Liver (tissue), 9 donors: ENCODE results near the gene XYLT1. TPM values are rescaled to one million over a fixed set of nuclear protein-coding genes. Genes with fewer than 3 reads are reported as not detected.

Experiments used
- DNase-seq: peaks from one replicate; pipeline ENCODE4 v3.0.0-alpha.2; 2017; ENCODE audit warnings: low spot score
- H3K27ac ChIP-seq, 2 donors: one replicate each; pipeline ENCODE4 v1.7.0; 2013; ENCODE audit warnings: inconsistent platforms in 2 of 2, low read length in 2 of 2, control low read depth in 1 of 2, low read depth in 1 of 2, mild to moderate bottlenecking in 1 of 2
- H3K27me3 ChIP-seq, 4 donors: one replicate each; pipeline versions ENCODE4 v1.6.1 to v1.7.0; 2013; ENCODE audit warnings: low read length in 3 of 4, inconsistent platforms in 1 of 4, mild to moderate bottlenecking in 1 of 4, moderate library complexity in 1 of 4; ENCODE audit not compliant: control insufficient read depth in 4 of 4, insufficient read depth in 4 of 4
- H3K36me3 ChIP-seq, 4 donors: one replicate each; pipeline versions ENCODE4 v1.6.1 to v1.7.0; 2013; ENCODE audit warnings: low read length in 3 of 4, mild to moderate bottlenecking in 3 of 4, low read depth in 1 of 4, moderate library complexity in 1 of 4; ENCODE audit not compliant: control insufficient read depth in 4 of 4, insufficient read depth in 3 of 4
- H3K4me1 ChIP-seq, 4 donors: one replicate each; pipeline versions ENCODE4 v1.6.1 to v1.7.0; 2013; ENCODE audit warnings: low read length in 3 of 4, mild to moderate bottlenecking in 3 of 4, moderate library complexity in 1 of 4; ENCODE audit not compliant: control insufficient read depth in 4 of 4, insufficient read depth in 4 of 4
- H3K4me3 ChIP-seq, 3 donors: one replicate each; pipeline versions ENCODE4 v1.6.1 to v1.7.0; 2013; ENCODE audit warnings: low read length in 3 of 3, control low read depth in 1 of 3, low read depth in 1 of 3, mild to moderate bottlenecking in 1 of 3
- H3K9ac ChIP-seq, 2 donors: one replicate each; pipeline ENCODE4 v1.7.0; 2013; ENCODE audit warnings: low read length in 2 of 2, mild to moderate bottlenecking in 2 of 2, moderate library complexity in 2 of 2, control low read depth in 1 of 2, low read depth in 1 of 2
- H3K9me3 ChIP-seq, 4 donors: one replicate each; pipeline versions ENCODE4 v1.6.1 to v1.7.0; 2013; ENCODE audit warnings: low read length in 3 of 4; ENCODE audit not compliant: control insufficient read depth in 4 of 4
- ATF3 ChIP-seq: IDR thresholded peaks from 2 replicates; pipeline ENCODE4 v1.6.1; 2016; ENCODE audit warnings: antibody characterized with exemption
- CTCF ChIP-seq: fragments of 150-350 bp; IDR thresholded peaks from 2 replicates; pipeline ENCODE4 v1.5.1; 2017; ENCODE audit warnings: improper control_type of control experiment, low read depth, low read length; ENCODE audit not compliant: missing input control
- EGR1 ChIP-seq, 2 donors: IDR thresholded peaks; 2 replicates each; pipeline ENCODE4 v1.6.1; 2016 to 2018; ENCODE audit warnings: antibody characterized with exemption in 2 of 2, low read depth in 2 of 2
- FOXA1 ChIP-seq: IDR thresholded peaks from 2 replicates; pipeline ENCODE4 v1.6.1; 2016; ENCODE audit warnings: antibody characterized with exemption
- FOXA2 ChIP-seq: IDR thresholded peaks from 2 replicates; pipeline ENCODE4 v1.6.1; 2016; ENCODE audit warnings: antibody characterized with exemption
- GABPA ChIP-seq, 2 donors: IDR thresholded peaks in 1 of 2; conservative IDR thresholded peaks in 1 of 2; 2 replicates each; pipeline ENCODE4 v1.6.1; 2016; ENCODE audit warnings: antibody characterized with exemption in 2 of 2, mild to moderate bottlenecking in 1 of 2, moderate library complexity in 1 of 2
- HNF4A ChIP-seq, 2 donors: conservative IDR thresholded peaks; 2 replicates each; pipeline ENCODE4 v1.6.1; 2016; ENCODE audit warnings: antibody characterized with exemption in 2 of 2, mild to moderate bottlenecking in 2 of 2
- HNF4G ChIP-seq: IDR thresholded peaks from 2 replicates; pipeline ENCODE4 v1.6.1; 2016; ENCODE audit warnings: antibody characterized with exemption
- JUND ChIP-seq, 2 donors: IDR thresholded peaks; 2 replicates each; pipeline ENCODE4 v1.6.1; 2016; ENCODE audit warnings: antibody characterized with exemption in 2 of 2
- MAX ChIP-seq: IDR thresholded peaks from 2 replicates; pipeline ENCODE4 v1.6.1; 2016; ENCODE audit warnings: antibody characterized with exemption
- NR2F2 ChIP-seq: IDR thresholded peaks from 2 replicates; pipeline ENCODE4 v1.6.1; 2016; ENCODE audit warnings: antibody characterized with exemption
- RAD21 ChIP-seq, 2 donors: IDR thresholded peaks; 2 replicates each; pipeline ENCODE4 v1.6.1; 2016; ENCODE audit warnings: antibody characterized with exemption in 2 of 2, mild to moderate bottlenecking in 2 of 2
- REST ChIP-seq: IDR thresholded peaks from 2 replicates; pipeline ENCODE4 v1.6.1; 2016; ENCODE audit warnings: antibody characterized with exemption, mild to moderate bottlenecking
- RXRA ChIP-seq, 2 donors: IDR thresholded peaks; 2 replicates each; pipeline ENCODE4 v1.6.1; 2017 to 2018; ENCODE audit warnings: antibody characterized with exemption in 2 of 2, mild to moderate bottlenecking in 1 of 2
- SP1 ChIP-seq: IDR thresholded peaks from 2 replicates; pipeline ENCODE4 v1.6.1; 2018; ENCODE audit warnings: antibody characterized with exemption, mild to moderate bottlenecking
- TAF1 ChIP-seq: conservative IDR thresholded peaks from 2 replicates; pipeline ENCODE4 v1.6.1; 2016; ENCODE audit warnings: antibody characterized with exemption, mild to moderate bottlenecking
- YY1 ChIP-seq: IDR thresholded peaks from 2 replicates; pipeline ENCODE4 v1.6.1; 2016; ENCODE audit warnings: antibody characterized with exemption, mild to moderate bottlenecking
- ZBTB33 ChIP-seq: IDR thresholded peaks from 2 replicates; pipeline ENCODE4 v1.6.1; 2016; ENCODE audit warnings: antibody characterized with exemption
- WGBS: extraction: QIAGEN DNeasy Blood & Tissue Kit; methylation state at CpG from one replicate; pipeline ENCODE4 v1.1.7; 2013; 5-methylcytosine and 5-hydroxymethylcytosine counted together
- polyA plus RNA-seq, 2 donors: library from polyadenylated mRNA; stranded (reverse) in 1 of 2; unstranded in 1 of 2; fragments of 200-250 nt in 1 of 2; fragments of >200 nt in 1 of 2; fragmentation: Nextera tagmentation in 1 of 2; extraction: Ambion mirVana in 1 of 2; gene quantifications; one replicate each; pipeline versions ENCODE4 v1.2.1 to v1.2.3, GENCODE V29; 2013 to 2015
- total RNA-seq, 2 donors: library from RNA; depleted of rRNA; stranded (reverse); fragments of >200 nt; gene quantifications; one replicate each; pipeline ENCODE4 v1.2.3, GENCODE V29; 2014
- donor health status: healthy.
- donor health status: healthy.
- donor health status: healthy.
- donor health status: healthy.
- donor health status: healthy.

Gene XYLT1
- total and polyA plus RNA-seq, 4 donors = 0.25 to 2.3 (median 0.53) TPM

GRCh38 chr16:17176199-17176598, 294.6 kb downstream of the XYLT1 start:
- no peak overlapping the region for H3K4me3 ChIP-seq
- H3K36me3 ChIP-seq = no peaks in the 10 kb centered on the region
- peaks cover 0 to 26% (median 21%) of the 10 kb centered on the region in 4 donors for H3K4me1 ChIP-seq
- no peaks in the 10 kb centered on the region for H3K27me3 ChIP-seq
- TF ChIP-seq TAF1 (no peak), CTCF (no peak), GABPA (IDR thresholded peaks at IDR 0.05 in 1 of 2, conservative IDR thresholded peaks at IDR 0.05 in 1 of 2) (no peak), ATF3 (no peak)
- DNase-seq = no peak
- no peak overlapping the region for H3K27ac ChIP-seq
- 91% methylated on average over 6 of the region's 6 CpGs for WGBS
- H3K9me3 ChIP-seq = no peaks in the 10 kb centered on the region
- H3K9ac ChIP-seq = no peak overlapping the region

GRCh38 chr16:17173281-17173680, 297.5 kb downstream of the XYLT1 start:
- Histone ChIP-seq H3K27me3 (no peaks in the 10 kb centered on the region), H3K4me1 (peaks cover 0 to 34% (median 24%) of the 10 kb centered on the region in 4 donors), H3K36me3 (no peaks in the 10 kb centered on the region), H3K9ac (no peak overlapping the region), H3K9me3 (no peaks in the 10 kb centered on the region), H3K27ac (no peak overlapping the region), H3K4me3 (no peak overlapping the region)
- WGBS = 54% methylated on average over 6 of the region's 6 CpGs
- DNase-seq = no peak
- TF ChIP-seq HNF4G = peak; percentile 91
- peak; percentile 87 to 91 for TF ChIP-seq RXRA (IDR thresholded peaks at IDR 0.05)
- TF ChIP-seq HNF4A (conservative IDR thresholded peaks at IDR 0.05) = peak; percentile 95
- no peak for TF ChIP-seq TAF1
- TF ChIP-seq CTCF = no peak
- TF ChIP-seq GABPA (IDR thresholded peaks at IDR 0.05 in 1 of 2, conservative IDR thresholded peaks at IDR 0.05 in 1 of 2) = peak in 1 of 2 donors; percentile 61
- TF ChIP-seq ATF3 = no peak
- peak; percentile 19 to 67 for TF ChIP-seq EGR1 (IDR thresholded peaks at IDR 0.05; ENCODE audit: low read depth in 2 of 2)
- no peak for TF ChIP-seq NR2F2
- no peak for TF ChIP-seq FOXA1
- TF ChIP-seq REST = peak; percentile 74
- TF ChIP-seq FOXA2 = peak; percentile 45
- TF ChIP-seq JUND (IDR thresholded peaks at IDR 0.05) = peak; percentile 51 to 85
- peak; percentile 89 for TF ChIP-seq SP1
- peak; percentile 92 for TF ChIP-seq MAX
- peak; percentile 90 for TF ChIP-seq YY1
- TF ChIP-seq RAD21 (IDR thresholded peaks at IDR 0.05) = peak; percentile 40 to 60
- TF ChIP-seq ZBTB33 = peak; percentile 61
